HG03457 (cell line): ENCODE results near the gene MITF.

ENCODE experiments used
- ATAC-seq: cut with Tn5 transposase; IDR thresholded peaks from one replicate; pipeline ENCODE4 v1.9.1; 2021; ENCODE audit warnings: moderate number of reproducible peaks; ENCODE audit not compliant: unreplicated experiment

Gene MITF

DNA sequence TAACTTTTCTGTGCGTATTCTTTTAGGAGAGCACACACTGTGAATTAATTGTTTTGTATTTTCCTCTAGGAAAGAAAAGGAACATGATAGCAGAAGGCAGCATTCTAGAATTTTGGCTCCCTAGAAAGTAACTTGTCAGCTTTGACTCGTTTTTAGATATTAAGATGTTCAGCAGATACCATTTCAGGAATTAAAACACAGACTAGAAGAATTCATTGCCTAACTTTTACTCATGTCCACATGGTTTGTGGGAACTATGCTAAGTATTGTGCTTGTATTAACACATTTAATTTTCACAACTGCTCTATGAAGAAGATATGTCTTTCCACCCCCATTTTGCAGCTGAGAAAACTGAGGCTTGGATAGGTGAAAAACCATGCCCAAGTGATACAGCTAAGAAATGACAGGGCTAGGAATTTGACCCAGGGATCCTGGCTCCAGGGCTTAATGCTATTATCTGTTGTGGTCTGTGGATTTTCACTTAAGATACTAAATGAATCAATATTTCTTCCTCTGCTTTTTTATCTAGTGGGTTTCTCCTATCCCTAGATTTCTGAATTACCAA is 128.8 kb downstream of the MITF start:
- no peak for ATAC-seq

DNA sequence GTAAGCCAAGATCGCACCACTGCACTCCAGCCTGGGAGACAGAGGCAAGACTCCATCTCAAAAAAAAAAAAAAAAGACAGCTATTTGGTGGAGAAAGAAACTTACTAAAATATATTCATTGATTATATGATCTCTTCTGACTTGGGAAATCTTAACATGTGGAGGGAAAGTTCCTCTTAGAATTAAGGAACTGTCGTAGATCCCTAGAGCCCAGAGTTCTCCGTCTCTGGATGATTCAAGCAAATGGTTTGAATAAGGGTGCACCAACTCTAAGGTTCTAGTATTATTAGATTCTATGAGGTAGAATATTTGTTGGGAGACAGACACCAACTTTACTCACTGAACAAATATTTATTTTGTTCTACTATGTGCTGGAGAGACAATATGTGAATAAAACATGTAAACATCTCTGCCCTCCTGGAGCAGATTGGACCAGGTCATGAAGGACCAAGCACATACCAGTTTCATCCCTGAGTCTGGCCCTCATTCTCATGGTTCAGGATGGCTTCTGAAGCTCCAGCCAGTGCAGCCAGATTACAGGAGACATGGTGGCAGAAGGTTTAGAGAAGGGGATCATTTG is 129.7 kb downstream of the MITF start:
- ATAC-seq, result no peak

DNA sequence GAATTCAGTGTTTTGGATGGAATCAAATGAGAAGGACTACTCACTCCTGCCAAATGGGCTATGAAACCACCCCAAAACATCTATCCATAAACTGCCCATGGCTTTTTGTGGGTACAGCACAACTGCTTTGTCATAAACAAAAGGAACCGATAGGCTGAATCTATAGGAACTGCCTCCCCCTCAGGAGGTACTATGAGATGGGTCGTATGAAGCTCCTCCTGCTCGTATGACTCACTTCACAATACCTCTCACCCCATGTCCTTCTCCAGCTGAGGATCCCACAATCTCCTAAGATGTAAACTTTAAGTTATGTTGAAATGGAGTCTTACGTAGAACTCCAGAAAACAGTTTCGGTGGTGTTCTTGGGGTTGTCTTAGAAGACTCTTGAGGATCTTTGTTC is 130.4 kb downstream of the MITF start:
- ATAC-seq, result no peak

DNA sequence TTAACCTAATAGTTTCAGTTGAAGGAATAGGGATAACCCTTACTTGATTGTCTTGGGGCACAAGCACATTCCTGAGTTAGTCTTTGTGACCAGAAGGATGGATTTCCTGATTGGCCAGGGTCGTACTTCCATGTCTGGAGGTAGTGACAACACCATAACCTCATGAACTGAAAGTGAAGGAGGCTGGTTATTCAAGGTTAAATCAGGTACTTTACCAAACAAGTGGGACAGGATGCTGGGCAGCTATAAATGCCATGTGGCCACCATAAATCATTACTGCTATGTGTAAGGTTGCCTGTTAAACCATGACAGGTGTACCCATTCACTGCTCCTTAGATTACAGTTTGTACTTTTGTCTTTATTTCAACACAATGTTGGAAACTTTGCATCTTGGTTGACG is 132.0 kb downstream of the MITF start:
- ATAC-seq, result no peak

DNA sequence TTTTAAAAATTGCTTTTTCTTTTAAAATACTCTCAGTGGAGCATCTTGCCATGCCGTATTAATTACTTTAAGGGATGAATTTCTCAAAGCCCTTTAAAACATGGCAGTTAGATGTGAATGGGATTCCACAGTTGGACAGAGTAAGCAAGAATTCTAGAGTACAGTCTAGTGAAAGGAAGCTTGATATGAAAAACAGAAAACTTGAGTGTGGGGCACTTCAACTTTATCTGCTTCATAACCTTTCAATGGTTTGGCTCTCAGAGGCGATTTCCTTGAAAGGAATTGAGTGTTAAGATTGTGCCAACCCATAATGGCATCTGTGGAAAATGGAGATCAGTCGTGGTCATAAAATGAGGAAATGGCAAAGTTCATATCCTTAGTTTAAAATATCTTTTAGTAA is 132.6 kb downstream of the MITF start:
- no peak for ATAC-seq

DNA sequence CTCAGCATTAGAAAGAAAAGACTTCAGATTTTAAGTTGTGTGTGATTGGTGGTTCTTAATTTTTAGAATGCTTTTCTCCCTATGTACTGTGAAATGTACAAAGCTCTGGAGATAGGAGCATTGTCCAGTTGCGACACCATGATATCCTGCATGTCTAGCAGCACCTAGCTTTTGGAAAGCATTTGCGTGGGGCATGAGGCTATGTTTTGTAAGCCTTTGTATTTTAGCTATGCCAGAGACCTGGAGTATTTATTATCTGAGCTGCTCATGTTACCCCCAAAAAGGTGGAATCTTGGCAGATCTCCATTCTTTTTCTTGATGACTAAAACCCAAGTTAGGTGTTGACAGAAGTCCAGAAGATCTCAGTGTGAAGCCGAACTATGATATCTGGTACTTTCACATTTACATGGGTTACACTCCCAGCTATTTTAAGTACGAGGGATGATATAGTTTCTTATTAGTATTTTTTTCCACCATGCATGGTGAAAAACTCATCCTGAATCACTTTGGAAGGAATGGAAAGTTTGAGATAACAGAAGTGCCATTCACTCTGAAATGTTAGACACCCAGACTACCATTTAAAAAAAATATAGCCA is 133.6 kb downstream of the MITF start:
- no peak for ATAC-seq

DNA sequence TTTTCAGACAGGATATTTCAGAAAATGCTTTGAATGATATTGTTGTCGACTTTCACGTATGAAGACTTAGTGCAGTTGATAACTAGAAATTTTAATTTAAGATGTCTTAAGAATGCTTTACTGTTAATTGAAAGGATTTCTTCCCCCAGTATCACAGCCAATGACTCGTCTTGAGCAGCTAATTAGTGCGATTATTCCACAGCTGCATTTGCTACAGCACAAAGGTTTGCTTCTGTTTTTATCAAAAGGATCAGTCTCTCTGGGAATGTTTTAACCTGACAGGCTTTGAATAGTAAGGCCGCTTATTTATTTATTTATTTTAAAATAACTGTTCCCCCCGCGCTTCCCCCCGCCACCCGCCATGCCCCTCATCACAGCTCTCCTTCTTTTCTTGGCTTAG is 136.8 kb downstream of the MITF start:
- no peak for ATAC-seq

DNA sequence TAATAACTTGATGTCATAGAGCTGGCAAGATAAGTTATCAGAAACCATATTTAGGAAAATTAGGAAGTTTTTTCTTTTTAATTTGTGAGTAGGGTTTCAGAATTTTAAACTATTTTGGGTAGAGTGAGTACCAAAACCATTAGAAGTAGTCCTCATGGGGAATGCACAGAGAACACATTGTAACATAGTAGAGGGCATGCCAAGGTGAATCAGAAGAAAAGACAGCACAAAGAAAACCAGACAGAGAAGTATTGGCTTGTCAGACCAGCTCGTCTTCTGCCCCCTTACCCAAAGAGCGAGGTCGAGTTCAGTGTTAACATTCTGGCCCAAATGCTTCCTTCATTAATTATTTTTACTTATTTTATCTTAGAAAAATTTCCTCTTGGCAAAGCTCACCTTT is 139.0 kb downstream of the MITF start:
- ATAC-seq, result no peak

DNA sequence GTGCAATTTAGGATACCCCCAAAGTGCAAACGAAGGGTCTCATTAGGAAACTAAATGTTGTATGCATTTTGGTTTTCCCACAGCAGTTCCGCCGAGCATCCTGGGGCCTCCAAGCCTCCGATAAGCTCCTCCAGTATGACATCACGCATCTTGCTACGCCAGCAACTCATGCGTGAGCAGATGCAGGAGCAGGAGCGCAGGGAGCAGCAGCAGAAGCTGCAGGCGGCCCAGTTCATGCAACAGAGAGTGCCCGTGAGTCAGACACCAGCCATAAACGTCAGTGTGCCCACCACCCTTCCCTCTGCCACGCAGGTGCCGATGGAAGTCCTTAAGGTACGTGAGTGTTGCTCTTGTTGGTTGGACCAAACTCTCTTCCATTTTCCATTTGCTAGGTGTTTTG is 139.8 kb downstream of the MITF start:
- ATAC-seq, result no peak

DNA sequence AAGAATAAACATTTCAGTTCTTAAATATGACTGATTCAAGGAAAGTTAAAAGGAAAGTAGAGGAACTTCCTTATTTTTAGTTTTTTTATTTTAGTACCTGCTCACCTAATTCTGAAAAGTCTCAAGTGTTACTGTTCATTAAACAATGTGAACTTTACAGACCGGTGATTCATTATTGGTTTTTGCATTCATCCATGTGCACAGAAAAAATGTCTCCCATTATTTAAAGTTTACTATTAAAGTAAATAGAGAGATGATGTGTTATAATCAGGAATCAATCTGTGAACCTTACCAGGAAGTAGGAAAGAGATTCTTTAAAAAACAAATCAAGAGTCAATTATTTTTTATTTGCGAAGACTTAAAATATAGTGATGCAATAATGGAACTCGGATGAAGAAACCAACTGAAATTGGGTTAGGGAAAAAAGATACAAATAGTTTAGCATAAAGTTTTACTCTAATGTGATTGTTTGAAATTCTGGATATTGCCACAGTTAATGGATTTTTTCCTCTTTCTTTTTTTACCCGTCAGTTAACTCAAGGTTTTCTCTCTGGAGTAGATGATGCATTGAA is 140.9 kb downstream of the MITF start:
- ATAC-seq, result no peak

DNA sequence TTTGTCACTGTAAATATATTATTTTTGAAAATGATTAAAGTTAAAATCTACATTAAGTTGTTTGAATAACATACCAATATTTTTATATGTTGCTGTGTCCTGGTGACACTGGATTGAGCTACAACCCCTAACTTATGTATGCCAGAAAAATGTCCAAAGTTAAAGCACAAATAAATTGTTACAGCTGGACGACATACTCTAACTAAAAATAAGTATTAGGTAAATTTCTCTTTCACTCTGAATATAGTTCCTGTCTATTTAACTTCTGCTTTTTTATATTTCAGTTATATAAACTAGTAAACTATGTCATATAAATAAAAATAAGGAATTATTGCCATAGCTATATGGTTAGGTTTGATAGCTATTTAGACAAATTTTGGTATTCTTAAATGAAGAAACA is 141.8 kb downstream of the MITF start:
- no peak for ATAC-seq

DNA sequence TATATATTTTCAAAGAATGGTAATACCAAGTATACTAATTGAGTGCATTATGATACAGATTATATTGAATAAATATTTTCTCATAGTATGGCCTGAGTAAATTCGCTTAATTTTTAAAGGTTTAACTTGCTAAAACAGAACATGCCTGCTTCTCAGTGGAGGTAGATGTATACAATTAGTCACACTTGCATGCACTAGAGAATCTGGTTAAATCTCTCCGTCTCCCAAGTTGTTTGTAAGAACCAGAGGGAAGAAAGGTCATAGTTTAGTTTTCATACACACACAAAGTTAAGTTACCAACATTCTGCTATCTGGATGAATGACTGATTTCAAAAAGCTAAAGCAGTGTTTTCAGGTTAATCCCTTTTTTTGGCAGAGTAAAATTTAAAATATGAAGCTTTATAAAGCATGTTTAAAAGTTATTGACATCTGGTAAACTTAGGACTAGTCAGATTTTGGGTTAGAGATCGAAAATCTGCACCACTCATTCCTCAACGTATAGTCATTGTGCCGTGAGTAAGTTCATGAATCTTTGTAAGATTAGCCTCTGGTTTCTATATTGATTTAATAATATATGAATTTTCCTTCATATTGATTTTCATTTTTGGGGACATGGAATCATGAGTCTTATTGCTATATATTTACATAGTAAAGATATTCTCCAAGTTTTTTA is 142.6 kb downstream of the MITF start:
- no peak for ATAC-seq

DNA sequence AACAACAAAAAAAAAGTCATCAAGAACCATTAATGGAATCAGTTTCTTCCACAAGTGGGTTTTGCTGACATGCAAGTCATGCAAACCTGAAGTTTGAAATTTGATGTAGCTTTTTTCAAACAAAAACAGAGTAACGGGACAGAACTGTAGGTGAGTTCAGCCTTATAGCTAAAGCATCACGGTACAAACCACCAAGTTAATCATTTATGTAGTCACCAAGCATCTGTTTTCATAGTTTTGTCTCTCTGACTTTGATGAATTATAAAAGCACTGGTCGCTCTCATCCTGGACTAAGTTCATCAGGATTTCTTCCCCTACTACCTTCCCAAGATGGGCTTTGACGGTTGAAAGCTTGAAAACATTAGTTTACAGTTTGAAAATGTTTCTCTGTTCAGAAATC is 143.3 kb downstream of the MITF start:
- no peak for ATAC-seq

DNA sequence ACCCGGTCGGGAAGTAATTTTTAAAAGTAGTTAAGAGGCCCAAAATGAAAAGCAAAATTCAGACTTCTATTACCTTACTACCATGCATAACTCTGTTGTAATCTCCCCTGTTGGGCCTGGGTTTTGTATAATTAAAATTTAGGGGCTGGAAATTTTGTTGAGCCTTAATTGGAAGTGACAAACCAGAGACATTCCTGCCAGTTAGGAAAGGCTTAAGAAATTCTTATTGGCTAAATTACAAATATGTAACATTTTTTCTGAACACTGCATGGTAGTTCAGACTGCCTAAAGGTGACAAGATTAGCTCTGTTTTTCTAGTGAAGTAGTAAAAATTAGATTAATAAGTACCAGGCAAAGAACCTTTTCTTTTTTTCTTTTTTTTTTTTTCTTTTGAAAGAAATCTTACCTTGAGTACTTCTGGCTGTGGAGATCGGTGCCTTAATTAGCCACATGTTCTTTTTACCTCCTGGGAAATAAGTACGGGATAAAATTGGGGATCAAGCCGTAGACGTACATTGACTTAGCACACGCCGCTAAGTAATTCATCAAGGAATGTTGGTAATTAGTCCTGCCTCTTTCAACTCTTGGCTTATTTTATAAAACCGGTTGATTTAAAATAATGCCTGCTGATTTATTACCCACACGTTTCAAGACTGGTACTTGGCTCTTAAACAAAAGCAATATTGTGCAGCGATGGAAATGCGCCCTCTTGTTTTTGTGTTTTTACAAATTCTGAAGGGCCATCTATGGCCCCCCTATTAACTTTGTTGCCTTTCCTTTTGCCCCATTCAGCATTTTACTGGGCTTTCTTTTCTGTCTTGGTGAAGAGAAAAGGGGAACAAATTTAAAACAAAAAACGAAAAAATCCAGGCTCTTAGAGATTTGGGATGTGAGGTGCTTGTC is 149.0 kb downstream of the MITF start:
- ATAC-seq, result no peak

DNA sequence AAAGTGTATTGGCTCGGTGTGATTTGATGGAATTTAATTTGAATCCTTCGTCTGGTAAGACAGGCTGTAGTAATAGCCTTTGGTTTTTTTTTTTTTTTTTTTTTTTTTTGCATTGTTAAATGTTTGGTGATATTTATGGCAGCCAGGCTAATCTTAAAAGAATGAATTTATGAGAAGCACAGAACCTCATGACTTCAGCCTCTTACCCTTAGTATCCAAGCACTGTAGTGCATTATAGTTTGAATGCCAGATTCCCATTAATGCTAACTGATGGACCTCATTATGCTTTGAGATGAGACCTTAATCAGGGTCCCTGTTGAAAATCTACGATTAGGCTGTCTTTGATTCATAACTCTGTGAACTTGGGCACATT is 149.7 kb downstream of the MITF start:
- no peak for ATAC-seq

DNA sequence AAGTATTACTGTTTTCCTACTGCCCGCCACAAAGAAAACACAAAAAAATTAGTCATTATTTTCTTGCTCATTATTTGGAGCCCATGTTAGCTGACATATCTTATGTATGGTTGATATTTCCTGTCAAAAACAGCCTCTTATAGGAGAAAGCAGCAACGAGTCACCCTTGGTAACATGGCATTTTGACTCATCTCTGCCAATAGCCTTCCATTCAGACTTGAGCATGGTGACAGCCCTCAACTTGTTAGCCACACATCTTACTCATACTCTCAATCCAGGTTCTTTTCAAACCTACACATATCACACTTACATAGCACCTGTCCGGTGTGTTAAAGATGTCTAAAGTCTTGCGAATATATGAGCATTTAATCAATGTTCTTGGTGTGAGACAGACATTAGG is 150.8 kb downstream of the MITF start:
- no peak for ATAC-seq

DNA sequence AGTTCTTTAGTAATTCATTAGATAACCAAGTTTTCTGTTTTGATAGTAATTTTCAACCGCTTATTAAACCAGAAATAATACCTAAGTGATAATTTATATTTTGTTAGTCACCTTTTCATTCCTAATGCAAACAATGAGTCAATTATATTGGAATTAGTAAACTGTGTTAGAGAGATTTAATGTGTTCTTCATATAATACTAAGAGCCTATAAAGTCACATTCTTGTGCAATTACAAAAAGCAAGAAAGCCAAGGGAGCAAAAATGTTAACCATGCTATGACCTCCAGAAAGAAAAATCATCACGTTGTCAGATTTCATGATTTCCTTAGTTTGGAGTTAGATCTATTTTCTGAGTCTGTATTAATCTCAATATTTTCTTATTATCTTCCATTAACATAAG is 151.4 kb downstream of the MITF start:
- no peak for ATAC-seq

DNA sequence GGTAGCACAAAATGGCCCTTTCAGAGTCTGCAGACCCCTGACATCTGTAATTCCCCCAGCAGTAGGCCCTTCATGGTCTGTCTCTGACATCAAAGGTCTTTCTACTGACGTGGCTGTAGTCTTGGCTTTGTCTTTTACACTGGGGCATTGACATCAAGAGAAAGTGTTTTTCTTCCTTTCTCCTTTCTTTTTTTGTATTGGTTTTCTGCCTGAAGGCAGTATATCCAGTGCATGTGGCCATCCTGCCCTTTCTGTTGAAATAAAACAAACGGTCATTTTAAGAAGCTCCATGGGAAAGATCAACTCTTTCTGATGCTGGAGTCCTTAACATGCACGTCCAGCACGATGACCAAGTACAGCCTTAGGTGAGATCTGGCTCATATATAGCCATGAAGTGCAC is 153.4 kb downstream of the MITF start:
- no peak for ATAC-seq

DNA sequence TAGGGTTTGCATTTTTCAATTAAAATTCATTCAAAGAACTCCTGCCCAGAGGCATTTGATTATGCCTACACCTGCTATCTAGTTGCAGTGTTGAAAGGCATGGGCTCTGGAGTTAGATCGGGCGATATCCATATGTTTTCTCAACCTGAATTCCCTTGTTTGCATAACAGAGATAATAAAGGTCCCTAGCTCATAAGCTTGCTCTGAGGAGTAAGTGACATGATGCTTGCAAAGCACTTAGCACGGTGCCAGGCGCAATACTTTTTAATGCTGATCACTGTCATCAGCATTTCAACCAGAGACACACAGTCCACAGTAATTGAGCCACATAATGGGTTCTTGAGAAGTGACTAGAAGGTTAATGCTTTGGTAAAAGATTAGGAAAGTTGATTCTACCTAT is 154.0 kb downstream of the MITF start:
- ATAC-seq, result no peak

DNA sequence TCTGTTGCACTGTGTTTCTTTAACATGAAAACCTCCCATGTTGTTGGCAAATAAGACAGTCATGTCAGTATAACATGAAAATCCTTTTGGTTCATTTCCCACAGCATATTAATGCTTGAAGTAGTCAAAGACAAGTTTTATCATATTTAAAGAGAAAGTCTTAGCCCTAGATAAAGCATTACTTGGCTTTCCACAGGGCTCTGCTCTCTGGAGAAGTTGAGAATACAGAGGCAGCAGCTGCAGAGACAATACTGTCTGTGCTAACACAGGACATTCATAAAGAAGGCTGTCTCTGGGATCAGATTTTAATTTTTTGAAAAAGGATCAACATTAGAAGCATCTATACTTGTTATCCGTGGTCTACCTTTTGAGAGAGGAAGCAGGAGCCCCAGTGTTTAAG is 156.8 kb downstream of the MITF start:
- ATAC-seq, result no peak

DNA sequence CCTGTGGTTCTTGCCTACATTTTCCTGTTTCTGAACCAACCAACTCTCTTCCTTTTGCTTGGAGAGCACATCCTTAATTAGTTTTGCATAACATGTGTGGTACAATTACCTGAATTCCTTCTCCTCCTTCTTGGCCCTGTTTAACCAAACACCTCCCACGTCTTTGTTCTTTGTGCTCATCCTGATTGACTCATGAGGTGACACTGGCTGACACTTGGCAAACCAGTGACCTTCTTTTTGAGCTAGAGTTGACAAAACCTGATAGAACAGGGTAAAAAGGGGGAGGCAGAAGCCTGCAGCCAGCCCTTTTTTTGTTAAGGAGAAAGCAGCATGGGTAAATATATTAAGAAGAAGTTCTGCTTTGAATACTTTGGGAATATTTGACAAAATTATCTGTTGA is 161.1 kb downstream of the MITF start:
- no peak for ATAC-seq
